Body of pancreas (tissue), 4 donors: ENCODE data around the gene PRR7. TPM values are rescaled to one million over a fixed set of nuclear protein-coding genes. Genes with fewer than 3 reads are reported as not detected.
A peak's percentile ranks its signal among the peaks of the same experiment; 100 is the strongest.

Experiments used
- ATAC-seq: fragments of 150-250 bp; one replicate; pipeline ENCODE4 v1.9.1; 2016
- DNase-seq, 4 donors: peaks; one replicate each; pipeline ENCODE4 v3.0.0-alpha.2; 2019
- H3K27ac ChIP-seq, 4 donors: fragments of 200-600 bp; sonication (generic); 1 replicate in 3 of 4; 2 replicates in 1 of 4; pipeline versions ENCODE4 v1.5.1 to v1.6.1; 2016 to 2019; ENCODE audit warnings: mild to moderate bottlenecking in 1 of 4, mixed read lengths in 1 of 4, moderate library complexity in 1 of 4
- H3K27me3 ChIP-seq, 2 donors: fragments of 200-600 bp; sonication (generic); one replicate each; pipeline ENCODE4 v1.6.0; 2016; ENCODE audit warnings: mild to moderate bottlenecking in 1 of 2
- H3K36me3 ChIP-seq, 2 donors: fragments of 200-600 bp; sonication (generic); replicated peaks in 1 of 2; 2 replicates each; pipeline ENCODE4 v1.5.1; 2016; ENCODE audit warnings: low read depth in 2 of 2; ENCODE audit not compliant: insufficient read depth in 1 of 2
- H3K4me1 ChIP-seq: fragments of 200-600 bp; sonication (generic); one replicate; pipeline ENCODE4 v1.6.0; 2016
- H3K4me3 ChIP-seq, 2 donors: fragments of 200-600 bp; sonication (generic); 1 replicate in 1 of 2; 2 replicates in 1 of 2; pipeline ENCODE4 v1.5.1; 2016 to 2019
- H3K9me3 ChIP-seq, 3 donors: fragments of 200-600 bp; sonication (generic); 1 replicate in 2 of 3; 2 replicates in 1 of 3; pipeline ENCODE4 v1.5.1; 2016
- CTCF ChIP-seq, 7 experiments: fragments of 450-650 bp in 4 of 7; fragments of 200-600 bp in 3 of 7; sonication (generic) in 3 of 7; IDR thresholded peaks; one replicate each; pipeline ENCODE4 v1.5.1; 2016 to 2019; ENCODE audit warnings: antibody characterized with exemption in 7 of 7
- POLR2A ChIP-seq, 3 donors: fragments of 450-650 bp; IDR thresholded peaks; one replicate each; pipeline ENCODE4 v1.6.1; 2016; ENCODE audit warnings: antibody characterized with exemption in 3 of 3, mild to moderate bottlenecking in 2 of 3
- WGBS, 2 donors: methylation state at CpG; one replicate each; pipeline ENCODE4 v1.1.5; 2017; 5-methylcytosine and 5-hydroxymethylcytosine counted together
- intact Hi-C: fragments of 100-400 bp; cut with DNase I; formaldehyde crosslinking; loops from one replicate; pipeline ENCODE4 v1.15.1; 2023
- total RNA-seq, 2 donors: library from RNA; depleted of rRNA; stranded (reverse); fragments of >200 nt; gene quantifications; one replicate each; pipeline ENCODE4 v1.1.0, GENCODE V29; 2016

The PRR7 gene
- total RNA-seq, 2 donors from 2014 or later, result 0.78 to 1.3 TPM

DNA sequence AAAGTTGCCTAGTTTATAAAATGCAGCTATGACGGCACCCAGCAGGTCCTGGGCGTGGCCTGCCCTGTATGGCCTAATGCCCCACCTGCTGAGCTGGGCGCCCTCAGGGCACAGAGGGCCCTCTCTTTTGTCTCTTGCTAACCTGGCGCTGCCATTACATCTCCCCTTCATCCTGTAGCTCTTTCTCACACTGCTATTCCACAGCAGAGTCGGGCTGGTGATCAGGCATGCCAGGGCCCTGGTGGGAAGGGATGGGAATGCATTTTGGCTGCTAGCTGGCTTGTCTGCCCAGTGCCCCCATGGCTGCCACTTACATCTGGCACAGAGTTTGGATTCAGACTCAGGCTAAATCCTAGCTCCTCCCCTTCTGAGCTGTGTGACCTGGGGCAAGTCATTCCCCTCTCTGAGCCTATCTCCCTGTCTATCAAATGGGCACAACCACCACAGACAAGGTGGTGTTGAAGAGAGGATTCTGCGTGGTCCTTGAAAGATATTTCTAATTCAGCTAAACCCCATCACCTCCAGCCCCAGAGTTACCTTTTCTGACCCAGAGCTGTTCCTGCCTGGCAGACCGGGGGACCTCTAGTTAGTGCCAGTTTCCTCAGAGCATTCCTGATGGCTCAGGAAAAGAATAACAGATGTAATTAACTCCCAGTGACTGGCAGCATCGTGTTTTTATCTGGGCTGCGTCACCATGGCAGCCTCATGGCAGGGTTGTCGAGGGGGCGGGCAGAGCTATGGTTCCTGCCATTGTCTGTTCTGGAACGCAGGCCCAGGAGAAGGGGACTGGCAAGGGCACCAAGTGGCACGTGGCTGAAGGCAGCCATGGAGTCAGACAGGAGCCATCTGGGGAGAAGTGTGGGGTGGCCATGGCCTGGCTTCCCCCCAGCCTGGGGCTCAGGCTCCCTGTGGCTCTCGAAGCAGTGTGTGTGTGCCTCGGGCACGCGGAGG lies 6.3 kb downstream of the PRR7 start:
- 80 to 92% methylated on average over 7 to 17 of the region's 17 CpGs for WGBS, 2 donors
- H3K27me3 ChIP-seq, result no peaks in the 10 kb centered on the region

GRCh38 chr5:177453852-177454396 lies 7.3 kb downstream of the PRR7 start:
- Histone ChIP-seq H3K4me1 (peaks cover 19% of the 10 kb centered on the region), H3K27ac (peak overlapping the region in 3 of 4 donors; percentile 83 to 88 (median 87)), H3K4me3 (no peak overlapping the region), H3K36me3 (no peaks in the 10 kb centered on the region), H3K9me3 (no peaks in the 10 kb centered on the region), H3K27me3 (no peaks in the 10 kb centered on the region)
- intact Hi-C loops, result loop anchor here (5.0 kb wide), 1 partner anchor 57 kb away; no protein-coding TSS in a partner anchor
- peak in 2 of 4 donors; percentile 29 to 46 for DNase-seq
- ATAC-seq, result no peak
- WGBS, 2 donors, result 13 to 16% methylated on average over 21 to 31 of the region's 31 CpGs
- TF ChIP-seq POLR2A (IDR thresholded peaks at IDR 0.05) (no peak), CTCF (IDR thresholded peaks at IDR 0.05) (no peak)

More for the DNA sequence above, 6.3 kb downstream of the PRR7 start:
- H3K4me1 ChIP-seq, result peaks cover 27% of the 10 kb centered on the region
- DNase-seq (no peak), ATAC-seq (no peak)
- no peaks in the 10 kb centered on the region for H3K9me3 ChIP-seq
- no peaks in the 10 kb centered on the region for H3K36me3 ChIP-seq
- intact Hi-C loops, result loop anchor here (5.0 kb wide), 1 partner anchor 56 kb away; no protein-coding TSS in a partner anchor
- H3K4me3 ChIP-seq, result no peak overlapping the region
- TF ChIP-seq CTCF (IDR thresholded peaks at IDR 0.05), result no peak
- TF ChIP-seq POLR2A (IDR thresholded peaks at IDR 0.05), result no peak
- H3K27ac ChIP-seq, result no peak overlapping the region

DNA sequence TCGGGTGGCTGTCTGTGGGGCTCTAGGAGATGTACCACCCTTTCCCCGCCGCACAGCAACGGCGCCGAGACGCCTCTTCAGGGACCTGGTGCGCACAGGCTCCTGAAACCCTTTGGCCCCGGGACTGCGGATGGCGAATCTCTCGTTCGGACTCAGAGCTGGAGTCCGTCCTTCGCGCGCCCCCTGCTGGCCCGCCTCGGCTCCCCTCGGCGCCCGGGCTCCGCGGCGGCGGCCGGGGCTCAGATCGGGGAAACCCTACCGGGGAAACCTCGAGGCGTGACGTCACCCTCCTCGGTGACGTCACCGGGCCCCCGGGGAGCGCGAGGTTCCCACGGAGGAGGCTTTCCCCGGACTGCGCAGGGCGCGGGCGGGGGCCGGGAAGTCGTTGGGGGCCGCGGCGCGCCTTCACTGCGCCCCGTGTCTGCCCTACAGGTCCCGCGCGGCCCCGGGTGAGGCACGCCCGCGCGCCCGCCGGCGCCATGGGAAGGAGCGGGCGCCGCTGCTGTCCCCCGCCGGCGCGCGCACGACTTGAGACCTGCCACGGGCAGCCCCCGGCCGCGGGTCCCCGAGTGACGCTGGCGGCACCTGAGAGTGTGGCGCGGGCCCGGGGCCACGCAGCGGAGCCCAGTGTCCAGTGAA lies 7.9 kb downstream of the PRR7 start:
- DNase-seq, result peak; percentile 92 to 96 (median 94)
- Histone ChIP-seq H3K9me3 (no peaks in the 10 kb centered on the region), H3K4me3 (peak overlapping the region in 1 of 2 donors; percentile 17), H3K36me3 (no peaks in the 10 kb centered on the region), H3K27me3 (no peaks in the 10 kb centered on the region), H3K4me1 (peaks cover 19% of the 10 kb centered on the region), H3K27ac (peak overlapping the region; percentile 78 to 88 (median 85))
- peak; percentile 77 for ATAC-seq
- intact Hi-C loops, result loop anchor here (5.0 kb wide), 1 partner anchor 57 kb away; no protein-coding TSS in a partner anchor
- TF ChIP-seq CTCF (IDR thresholded peaks at IDR 0.05) (peak; percentile 88 to 99 (median 96)), POLR2A (IDR thresholded peaks at IDR 0.05) (no peak)
- WGBS, 2 donors, result 0% methylated on average over 64 of the region's 84 CpGs; no CpG with 5 or more reads in 1 of the 2 donors

- 0 to 1% methylated on average over 4 to 77 of the region's 80 CpGs for WGBS, 2 donors
Measured at GRCh38 chr5:177455036-177455660, 8.5 kb downstream of the PRR7 start.

More at GRCh38 chr5:177455036-177455660, 8.5 kb downstream of the PRR7 start:
- intact Hi-C loops, result no loop called here
- Histone ChIP-seq H3K27ac (peak overlapping the region; percentile 78 to 88 (median 85)), H3K27me3 (no peaks in the 10 kb centered on the region), H3K4me1 (peaks cover 19% of the 10 kb centered on the region), H3K4me3 (peak overlapping the region; percentile 17 to 41), H3K36me3 (no peaks in the 10 kb centered on the region), H3K9me3 (no peaks in the 10 kb centered on the region)
- ATAC-seq (peak; percentile 76), DNase-seq (peak; percentile 88 to 92 (median 90))
- TF ChIP-seq CTCF (IDR thresholded peaks at IDR 0.05) (peak; percentile 60 to 94 (median 75)), POLR2A (IDR thresholded peaks at IDR 0.05) (peak; percentile 31 to 53 (median 53))
